Activated CD4-positive, alpha-beta T cell treated with anti-CD3 and anti-CD28 coated beads, Interleukin-2, amount 50 U/mL, for 24 hours (primary cell): ENCODE results near the gene RNF181.
"Not testable (repeated sequence)": the region's sequence is repeated elsewhere in the genome, so short reads cannot be mapped to it uniquely, and the experiment has no call there.

Source experiments
- DNase-seq, 2 donors: peaks; one replicate each; pipeline ENCODE4 v3.0.0-alpha.2; 2020; ENCODE audit warnings: low read depth in 1 of 2, low spot score in 1 of 2

Gene RNF181

DNA sequence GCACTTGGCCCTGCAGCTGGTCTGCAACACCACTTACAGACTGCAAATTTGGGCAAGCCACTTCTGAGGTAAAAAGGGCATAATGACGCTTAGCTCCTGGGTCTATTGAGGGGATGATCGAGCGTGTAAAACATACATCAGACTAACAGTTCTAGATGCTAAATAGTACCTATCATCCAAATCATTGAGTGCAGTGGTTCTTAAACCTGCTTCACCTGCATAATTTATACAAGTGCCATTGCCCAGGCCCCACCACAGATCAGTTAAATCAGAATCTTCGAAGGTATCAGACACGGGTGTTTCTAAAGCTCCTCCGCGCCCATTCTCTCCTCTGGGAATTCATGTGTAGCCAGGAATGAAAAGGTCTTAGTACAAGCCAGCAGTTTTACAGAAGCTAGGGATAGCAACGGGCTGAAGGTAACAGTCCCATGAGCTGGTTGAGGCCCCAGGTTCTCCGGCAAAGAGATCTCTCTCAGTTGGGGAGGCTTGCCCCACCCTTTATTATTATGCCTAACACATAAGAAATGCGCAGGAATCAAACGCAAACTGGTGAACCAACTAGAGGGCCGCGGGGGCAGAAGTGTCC, 737 bp upstream of the RNF181 start:
- no peak for DNase-seq

DNA sequence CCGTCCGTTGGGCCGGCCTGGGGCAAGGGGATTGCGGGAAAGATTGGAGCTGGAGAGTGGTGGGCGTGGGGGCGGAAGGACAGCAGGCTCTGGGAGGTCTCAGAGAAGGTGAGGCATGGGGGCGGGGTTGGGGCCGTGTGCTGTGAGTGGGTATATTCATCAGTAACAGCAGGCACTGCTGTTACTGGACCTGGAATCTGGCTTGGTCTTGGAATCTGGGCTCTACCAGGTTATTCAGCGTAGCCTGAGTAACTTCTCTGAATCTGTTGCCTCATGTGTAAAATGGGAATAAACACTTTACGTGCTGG, 435 bp downstream of the RNF181 start:
- no peak for DNase-seq

DNA sequence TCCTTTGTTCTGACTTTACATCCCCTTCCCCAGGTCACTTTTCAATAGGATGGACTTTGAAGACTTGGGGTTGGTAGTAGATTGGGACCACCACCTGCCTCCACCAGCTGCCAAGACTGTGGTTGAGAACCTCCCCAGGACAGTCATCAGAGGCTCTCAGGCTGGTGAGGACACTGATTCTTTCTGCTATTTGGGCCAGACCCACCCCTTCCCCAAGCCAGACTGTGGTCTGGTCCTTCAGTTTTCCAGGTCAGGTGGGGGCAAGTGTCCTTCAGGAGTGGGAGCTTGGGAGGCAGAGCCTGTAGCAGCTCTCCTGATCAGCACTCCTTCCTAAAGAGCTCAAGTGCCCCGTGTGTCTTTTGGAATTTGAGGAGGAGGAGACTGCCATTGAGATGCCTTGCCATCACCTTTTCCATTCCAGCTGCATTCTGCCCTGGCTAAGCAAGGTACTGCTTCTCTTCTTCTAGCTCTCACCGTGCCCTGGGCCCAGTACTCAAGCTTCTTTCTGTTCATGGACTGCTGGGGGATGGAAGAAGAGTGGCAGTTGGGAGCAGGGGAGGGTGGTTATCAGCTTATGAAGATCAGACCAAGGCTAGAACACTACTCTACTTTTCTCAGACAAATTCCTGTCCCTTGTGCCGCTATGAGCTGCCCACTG, 1.1 kb downstream of the RNF181 start:
- DNase-seq, result no peak

DNA sequence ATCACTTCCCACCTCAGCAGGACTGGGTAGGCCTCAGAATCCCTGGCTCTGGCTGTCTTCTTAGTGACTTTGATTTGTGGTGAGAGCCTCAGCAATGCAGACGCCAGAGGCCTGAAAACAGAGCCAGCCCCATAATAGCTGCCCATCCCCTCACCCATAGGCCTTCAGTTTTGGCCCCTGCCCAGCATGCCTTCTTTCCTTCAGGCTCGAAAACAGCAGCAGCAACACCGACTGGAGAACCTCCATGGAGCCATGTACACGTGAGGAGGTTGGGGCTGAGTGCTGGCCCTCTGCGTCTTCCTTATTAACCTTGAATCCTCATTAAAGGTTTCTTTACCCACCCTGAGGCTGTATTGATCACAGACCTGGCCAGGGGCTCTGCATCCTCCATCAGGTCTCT, 1.7 kb downstream of the RNF181 start:
- no peak for DNase-seq

DNA sequence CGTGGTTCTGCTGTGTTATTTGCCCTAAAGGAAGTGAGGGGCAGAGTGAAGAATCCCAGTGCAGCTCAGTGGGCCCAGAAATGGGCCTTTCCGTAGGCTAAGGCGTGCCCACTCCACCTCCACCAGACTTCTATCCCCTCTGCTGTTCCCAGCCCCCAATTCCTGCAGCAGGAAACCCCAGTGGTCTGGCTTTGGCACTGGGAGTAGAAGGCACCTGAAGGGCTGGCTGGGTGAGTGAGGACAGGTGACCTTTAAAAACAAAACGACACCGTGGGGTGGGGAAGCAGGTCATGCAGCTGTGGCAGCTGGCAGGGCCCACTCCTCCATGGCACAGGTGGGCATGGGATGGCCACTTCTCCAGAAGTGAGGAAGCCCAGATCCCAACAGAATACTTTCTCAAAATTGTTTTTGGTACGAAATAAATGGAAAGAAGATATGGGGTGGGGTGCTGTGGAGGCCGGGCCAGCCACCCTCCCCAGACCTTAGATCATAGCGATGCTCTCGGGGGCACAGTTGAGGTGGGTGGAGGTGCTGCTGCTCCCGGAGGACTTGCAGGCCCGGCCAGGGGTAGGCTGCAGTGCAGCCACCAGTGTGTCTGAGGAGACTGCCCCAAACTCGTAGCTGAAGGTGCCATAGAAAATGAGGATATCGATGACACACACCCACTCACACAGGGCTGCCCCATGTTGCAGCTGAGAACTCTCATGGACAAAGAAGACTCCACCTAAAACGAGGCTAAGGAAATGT, 3.2 kb downstream of the RNF181 start:
- DNase-seq, result no peak

DNA sequence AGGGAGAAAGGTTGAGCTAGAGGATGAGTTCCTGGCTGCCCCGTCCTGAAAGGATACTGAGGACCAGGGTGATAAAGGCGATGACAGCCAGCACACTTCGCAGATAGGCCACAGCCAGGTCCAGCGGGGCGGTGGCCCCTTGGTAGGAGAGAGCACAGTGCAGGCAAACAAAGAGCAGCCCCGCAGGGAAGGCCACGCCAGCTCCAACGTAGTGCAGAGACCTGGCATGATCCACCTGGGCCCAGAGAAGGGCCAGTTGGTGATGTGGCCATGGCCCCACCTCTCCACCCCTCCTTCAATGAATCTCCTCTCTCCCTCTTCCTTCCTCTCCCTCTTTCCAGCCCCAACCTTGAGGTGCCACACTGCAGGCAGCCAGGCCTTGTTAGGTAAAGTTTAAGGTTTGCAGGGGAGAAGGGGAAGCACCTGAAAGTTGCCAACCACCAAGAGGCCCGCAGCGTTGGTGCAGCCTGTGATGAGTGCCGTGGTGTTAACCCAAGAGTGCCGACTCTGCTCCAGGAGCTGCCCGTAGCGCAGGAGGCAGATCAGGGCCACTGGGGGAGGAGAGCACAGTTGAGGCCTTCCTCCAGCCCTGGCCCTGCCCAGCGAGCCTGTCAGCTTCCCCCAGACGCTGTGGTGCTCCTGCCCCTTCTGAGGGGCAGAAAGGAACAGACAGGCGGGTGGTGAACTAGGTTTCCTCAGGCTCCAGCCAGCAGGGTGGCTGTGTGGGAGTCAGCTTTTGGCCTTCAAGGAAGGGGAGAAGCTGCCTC, 4.1 kb downstream of the RNF181 start:
- DNase-seq, result no peak

DNA sequence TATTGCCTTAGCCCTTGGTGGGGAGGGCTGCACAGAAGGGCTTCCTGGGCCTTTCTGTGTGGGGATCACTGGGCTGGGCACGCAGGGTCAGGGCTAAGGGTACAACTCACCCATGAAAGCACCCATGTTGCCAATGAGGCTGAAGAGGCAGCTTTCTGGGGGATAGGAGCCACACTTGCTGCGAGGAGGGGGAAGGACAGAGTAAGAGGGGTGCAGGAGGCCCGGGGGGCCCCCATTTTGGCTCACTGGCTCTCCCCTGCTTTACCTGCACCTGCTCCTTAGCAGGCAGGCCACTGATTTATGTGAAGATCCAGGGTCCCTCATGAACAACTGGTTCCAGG, 4.7 kb downstream of the RNF181 start:
- DNase-seq, result no peak

DNA sequence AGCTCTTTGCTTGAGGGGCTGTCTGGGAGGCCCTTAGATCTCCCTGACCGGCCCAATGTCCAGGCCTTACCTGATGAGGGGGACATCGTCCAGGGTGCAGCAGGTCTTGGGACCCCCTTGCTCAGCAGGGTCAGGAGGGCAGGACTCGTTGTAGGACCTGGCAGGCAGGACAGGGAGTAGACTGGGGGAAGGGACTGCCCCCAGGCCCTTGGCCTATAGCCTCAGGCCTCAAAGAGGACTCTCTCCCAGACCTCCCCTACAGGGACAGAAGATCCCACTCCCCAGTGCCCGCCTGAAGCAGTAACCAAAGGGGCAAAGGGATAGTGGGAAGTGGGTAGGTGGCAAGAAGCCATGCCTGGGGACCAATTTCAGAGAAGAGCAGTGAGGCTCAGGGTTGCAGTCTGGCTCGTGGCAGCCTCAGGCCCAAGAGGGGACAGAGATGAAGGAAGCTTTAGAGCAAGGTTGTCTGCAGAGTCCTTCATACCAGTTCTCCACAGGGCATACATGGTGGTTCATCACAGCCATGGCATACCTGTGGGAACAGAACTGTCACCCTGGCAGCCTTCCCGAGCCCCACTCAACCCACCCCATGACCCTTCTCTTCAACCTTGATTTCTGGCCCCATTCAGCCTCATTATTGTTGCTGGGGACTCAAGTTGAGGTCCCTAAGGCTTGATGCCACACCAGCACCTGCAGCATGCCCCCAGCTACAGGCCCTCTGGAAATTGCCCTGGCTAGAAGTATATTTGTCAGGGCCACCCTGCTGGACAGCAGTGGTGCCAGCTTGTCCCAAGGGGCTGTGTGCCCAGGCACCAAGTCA, 5.6 kb downstream of the RNF181 start:
- DNase-seq, result no peak

DNA sequence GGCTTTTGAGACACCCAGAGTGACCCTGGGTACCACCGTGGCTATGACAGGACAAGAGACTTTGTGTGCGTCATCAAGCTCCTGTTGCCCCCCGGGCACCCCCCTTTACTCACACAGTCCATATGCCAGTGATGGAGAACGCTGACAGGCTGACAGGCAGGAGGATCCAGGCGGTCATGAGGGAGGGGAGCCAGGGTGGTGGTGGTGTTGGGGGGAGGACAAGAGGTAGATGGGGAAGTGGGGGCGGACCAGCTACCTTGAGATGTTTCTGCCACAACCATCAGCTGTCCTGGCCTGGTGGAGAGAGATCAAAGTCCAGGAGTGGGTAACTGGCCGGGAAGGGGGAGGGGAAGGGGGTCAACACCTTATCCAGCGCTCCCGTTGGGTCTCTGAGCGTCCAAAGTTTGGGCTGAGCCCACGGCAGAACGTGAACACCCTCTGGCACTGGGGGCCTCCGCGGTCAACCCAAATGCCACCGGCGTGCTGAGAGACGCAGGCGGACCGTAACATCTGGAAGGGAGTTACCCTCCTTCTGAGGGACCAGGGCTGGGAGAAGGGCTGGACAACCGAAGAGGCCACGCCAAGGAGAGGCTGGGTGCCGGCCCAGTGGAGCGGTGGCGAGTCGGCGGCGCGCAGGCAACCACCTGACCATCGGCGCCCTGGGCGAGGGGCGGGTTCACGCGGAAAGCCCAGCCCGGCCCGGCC, 6.4 kb downstream of the RNF181 start:
- no peak for DNase-seq

DNA sequence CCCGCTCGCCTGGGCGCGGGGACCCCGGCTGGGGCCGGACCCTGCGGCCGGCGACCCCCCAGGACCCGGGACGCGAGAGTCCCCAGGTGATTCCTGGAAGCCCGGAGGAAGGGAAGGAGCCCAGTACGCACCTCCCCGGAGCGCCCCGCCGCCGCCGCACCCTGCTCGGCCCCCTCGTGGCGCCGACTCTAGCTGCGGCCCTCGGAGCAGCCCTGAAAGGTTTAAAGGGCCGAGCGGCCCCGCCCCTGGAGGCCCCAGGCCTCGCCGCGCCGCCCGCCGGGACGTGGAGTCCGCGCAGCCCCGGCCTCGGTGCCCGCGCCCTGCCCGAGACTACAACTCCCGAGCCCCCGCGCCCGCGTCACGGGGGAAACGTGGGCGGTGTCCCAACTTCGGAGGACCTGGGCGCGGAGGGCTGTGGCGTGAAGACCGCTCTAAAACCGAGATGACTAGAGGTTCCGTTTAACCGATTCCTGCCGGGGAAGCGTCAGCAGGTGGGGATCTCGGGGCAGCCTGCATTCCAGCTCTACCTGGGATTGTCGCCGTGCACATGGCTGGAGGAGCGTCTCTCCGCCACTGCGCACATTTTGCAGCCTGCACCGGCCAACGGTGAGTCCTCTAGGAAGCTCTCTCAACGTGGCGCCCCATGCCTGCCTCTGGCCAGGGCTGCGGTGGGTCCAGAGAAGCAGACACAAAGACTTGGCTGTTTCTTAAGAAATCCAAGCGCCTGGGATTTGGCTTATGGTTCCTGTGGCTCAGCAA, 7.1 kb downstream of the RNF181 start, which contains the start of gene TMEM150A:
Gene TMEM150A, minus strand, starts transcription at position 223 of the 759 bp plus-strand sequence. CDS start 750 bp downstream, outside the sequence.
- peak; percentile 82 to 83 for DNase-seq

DNA sequence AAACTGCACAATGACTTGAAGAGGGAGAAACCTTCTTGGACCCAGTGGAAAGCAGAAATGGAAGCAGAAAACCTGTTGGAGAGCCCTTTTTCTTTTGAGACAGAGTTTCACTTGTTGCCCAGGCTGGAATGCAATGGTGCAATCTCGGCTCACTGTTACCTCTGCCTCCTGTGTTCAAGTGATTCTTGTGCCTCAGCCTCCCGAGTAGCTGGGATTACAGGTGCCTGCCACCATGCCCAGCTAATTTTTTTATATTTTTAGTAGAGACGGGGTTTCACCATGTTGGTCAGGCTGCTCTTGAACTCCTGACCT, 8.5 kb downstream of the RNF181 start:
- not testable (repeated sequence) for DNase-seq

DNA sequence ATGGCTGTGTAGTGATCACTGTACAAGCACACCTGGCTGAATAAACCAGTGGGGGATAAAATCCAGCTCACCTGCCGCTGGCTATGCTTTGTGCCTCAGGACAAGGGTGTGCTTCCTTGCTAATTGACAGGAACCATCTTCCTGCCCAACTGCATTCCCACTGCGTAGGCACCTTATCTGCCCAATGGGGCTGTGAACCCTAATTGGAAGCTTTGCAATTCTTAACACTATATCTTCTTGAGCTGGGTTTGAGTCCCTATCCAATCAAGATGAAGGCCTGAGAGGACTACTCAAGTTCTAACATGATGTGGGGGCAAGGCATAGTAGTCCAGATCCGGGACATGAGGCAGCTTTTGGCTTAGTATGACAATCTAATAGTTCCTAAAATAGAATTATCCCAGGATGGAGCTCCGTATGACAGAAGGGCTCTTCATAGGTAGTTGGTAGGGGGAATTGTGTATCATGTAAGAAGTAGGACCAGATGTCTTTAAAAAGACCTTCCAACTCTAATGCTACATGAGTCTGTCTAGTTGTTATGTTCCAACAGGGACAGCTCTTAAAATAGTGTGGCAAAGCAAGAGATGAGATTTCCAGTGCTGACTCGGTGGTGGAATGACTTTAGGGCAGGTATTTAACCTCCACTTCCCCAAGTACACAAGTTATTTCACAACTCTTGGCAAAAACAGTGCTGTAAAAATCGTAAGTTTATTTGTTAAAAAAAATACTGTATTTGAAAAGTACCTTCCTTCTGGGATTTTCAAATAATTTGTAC, 9.2 kb downstream of the RNF181 start:
- DNase-seq, result no peak

DNA sequence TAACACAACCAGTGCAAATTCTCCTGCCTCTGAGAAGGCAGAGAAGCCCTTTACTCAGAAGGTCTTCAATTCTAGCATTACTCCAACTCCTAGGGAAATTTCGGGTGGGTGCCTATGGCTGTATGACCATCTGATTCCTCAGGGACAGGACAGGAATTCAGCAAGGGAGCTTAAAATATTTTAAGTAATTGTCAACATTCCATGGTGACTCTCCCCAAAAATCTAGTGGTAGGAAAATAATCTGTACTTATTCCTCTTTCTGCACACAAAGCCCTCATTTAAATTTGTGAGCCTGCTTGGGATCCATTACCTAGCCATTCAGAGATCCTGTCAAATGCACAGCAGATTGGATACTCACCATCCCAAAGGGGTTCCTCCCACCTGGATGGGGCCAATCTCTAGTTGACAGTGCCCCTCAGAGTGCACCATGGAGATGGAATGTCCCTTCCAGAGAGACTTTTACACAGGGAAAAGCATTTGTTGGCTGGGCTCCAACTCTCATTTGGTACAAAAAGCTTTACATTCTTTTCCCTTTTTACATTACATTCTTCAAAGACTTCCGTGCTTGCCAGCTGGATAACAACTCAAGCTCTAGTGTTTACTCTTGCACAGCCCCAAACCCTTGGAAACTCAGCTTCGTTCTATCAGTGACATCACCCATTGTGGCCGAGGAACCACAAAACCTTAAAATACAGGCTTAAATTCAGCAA, 10.0 kb downstream of the RNF181 start:
- DNase-seq, result no peak

DNA sequence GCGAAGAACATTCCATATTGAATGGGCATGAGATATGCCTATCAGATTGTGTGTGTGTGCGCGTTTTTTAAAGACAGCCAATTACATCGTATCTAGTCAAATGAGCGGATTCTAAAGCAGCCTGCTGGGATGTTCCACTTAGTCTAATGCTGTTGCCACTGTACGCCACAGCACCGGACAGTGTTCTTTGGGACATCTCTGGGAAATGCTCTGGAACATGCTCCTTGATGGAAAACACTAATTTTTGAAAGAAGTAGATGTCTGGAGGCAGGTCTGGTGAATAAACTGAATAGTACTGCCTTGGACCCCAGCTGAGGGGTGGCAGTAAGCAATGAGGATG, 10.5 kb downstream of the RNF181 start:
- DNase-seq, result no peak

DNA sequence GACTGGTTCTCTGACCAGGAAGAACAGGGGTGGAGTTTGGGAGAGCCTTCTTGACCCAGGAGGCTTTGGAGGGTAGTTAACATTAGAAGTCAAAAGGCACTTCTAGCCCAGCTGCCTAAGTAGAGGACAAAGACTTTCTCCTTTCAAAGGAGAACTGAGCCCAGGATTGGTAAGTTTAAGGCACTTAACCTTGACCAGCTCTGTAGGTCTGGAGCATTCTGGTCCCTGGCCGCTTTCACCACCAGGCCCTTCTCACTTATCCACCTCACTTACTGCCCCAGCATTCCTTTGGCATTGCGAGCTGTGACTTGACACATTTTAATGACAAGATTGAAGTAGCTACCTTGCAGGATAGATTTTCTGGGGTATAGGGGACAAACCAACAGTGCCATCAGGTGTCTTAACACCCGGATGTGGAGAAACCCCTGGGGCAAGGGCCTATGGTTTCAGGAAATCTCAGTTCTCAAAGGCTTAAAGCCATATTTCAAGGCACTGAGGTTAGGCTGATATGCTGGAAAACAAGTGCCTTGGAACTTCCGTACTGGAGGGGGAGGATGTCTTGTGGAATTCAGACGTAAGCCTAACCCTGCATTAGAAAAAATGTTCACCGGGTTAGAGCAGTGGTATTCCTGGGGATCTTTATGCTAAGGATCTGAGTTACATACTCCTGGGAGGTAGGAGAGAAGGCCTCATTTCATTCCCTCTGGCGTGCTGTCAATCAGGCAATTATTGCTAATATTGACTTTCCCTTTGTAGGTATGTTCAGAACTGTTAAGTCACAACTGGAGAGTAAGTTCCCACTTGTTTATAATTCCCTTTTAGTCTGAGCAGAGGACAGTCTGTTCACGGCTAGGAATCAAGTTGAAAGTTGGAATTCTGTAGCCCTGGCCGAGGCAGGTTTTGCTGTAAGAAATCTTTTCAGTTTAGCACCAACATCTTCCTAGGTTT, 12.0 kb downstream of the RNF181 start:
- DNase-seq, result no peak

DNA sequence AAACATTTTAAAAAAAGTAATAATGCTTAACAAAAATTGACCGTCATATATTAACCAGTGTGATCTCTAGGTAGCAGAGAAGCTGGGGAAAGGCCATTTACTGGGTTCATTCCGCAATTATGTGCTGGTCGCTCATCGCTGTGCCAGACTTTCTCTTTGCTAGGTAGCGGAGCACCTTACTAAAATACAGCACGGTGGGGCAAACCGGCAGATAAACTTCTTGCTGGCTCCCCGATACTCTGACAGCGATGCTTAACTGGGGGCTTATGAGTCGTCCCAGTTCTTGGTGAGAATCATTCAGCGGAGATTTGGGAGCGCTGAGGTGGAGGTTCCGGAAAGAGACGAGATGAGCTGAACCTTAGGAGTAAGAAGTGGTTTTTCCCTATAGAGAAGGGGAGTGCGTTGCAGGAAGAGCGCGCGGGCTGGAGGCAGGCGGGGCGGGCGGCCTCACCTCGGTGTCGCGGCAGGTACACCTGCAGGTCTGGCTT, 15.7 kb downstream of the RNF181 start:
- DNase-seq, result no peak
